Caco-2 (cell line): ENCODE results near the gene EMILIN2. TPM values are rescaled to one million over a fixed set of nuclear protein-coding genes. Genes with fewer than 3 reads are reported as not detected.

Experiments used
- BruUV-seq: library from RNA; stranded (reverse); fragments of 400-500 nt; replicated peaks from 2 replicates; lab custom pipeline; 2021; lab: Mats Ljungman, UMichigan
- CTCF ChIA-PET: fragments of 300-600 bp; sonication (Branson Sonifier 250); formaldehyde crosslinking; loops from one replicate; lab custom pipeline; 2022; ENCODE audit warnings: antibody characterized with exemption; lab: Charles Lee
- POLR2A ChIA-PET: fragments of 300-600 bp; sonication (Branson Sonifier 250); formaldehyde crosslinking; loops from one replicate; lab custom pipeline; 2022; ENCODE audit warnings: antibody characterized with exemption; lab: Charles Lee
- DNase-seq, 2 experiments: peaks; one replicate each; pipeline versions ENCODE4 v3.0.0 to v3.0.0-alpha.2; 2020 to 2022
- H3K27me3 ChIP-seq: replicated peaks from 2 replicates; pipeline ENCODE4 v1.6.0; 2011; ENCODE audit warnings: low read length; ENCODE audit not compliant: control insufficient read depth, insufficient read depth
- H3K36me3 ChIP-seq: 2 replicates; pipeline ENCODE4 v1.5.1; 2011; ENCODE audit warnings: low read length; ENCODE audit not compliant: control insufficient read depth, insufficient read depth
- H3K4me1 ChIP-seq: fragments of 250-450 bp; sonication (Bioruptor Pico); 2 replicates; pipeline ENCODE4 v1.5.1; 2020; ENCODE audit warnings: mild to moderate bottlenecking
- H3K4me3 ChIP-seq: 2 replicates; pipeline ENCODE4 v1.5.1; 2011; ENCODE audit warnings: low read depth, mild to moderate bottlenecking, control low read depth, low read length
- H3K9me3 ChIP-seq: fragments of 250-450 bp; sonication (Bioruptor Pico); 2 replicates; pipeline ENCODE4 v1.5.1; 2020; ENCODE audit warnings: mild to moderate bottlenecking, moderate library complexity
- H3K27ac Mint-ChIP-seq: one replicate; pipeline ENCODE4 v1.8.0; 2022; ENCODE audit warnings: mixed read lengths; ENCODE audit not compliant: unreplicated experiment
- H3K27me3 Mint-ChIP-seq: one replicate; pipeline ENCODE4 v1.8.0; 2022; ENCODE audit warnings: mixed read lengths; ENCODE audit not compliant: insufficient read depth, unreplicated experiment
- H3K36me3 Mint-ChIP-seq: one replicate; pipeline ENCODE4 v1.8.0; 2022; ENCODE audit warnings: mild to moderate bottlenecking, mixed read lengths; ENCODE audit not compliant: insufficient read depth, unreplicated experiment
- H3K4me1 Mint-ChIP-seq: one replicate; pipeline ENCODE4 v1.8.0; 2022; ENCODE audit warnings: low read depth, mixed read lengths; ENCODE audit not compliant: unreplicated experiment
- H3K4me3 Mint-ChIP-seq: one replicate; pipeline ENCODE4 v1.8.0; 2022; ENCODE audit warnings: mild to moderate bottlenecking, moderate library complexity, mixed read lengths; ENCODE audit not compliant: unreplicated experiment
- H3K9me3 Mint-ChIP-seq: one replicate; pipeline ENCODE4 v1.8.0; 2022; ENCODE audit warnings: mixed read lengths; ENCODE audit not compliant: unreplicated experiment
- intact Hi-C: fragments of 100-400 bp; cut with micrococcal nuclease; formaldehyde crosslinking; loops from one replicate; pipeline ENCODE4 v1.10.0; 2022; ENCODE audit not compliant: unreplicated experiment
- total RNA-seq: library from RNA; stranded (reverse); gene quantifications from 2 replicates; pipeline ENCODE4 v1.2.3, GENCODE V29; 2022
- TF ChIP-seq, protein P1 (sequence below), 2 experiments: fragments of 200-600 bp in 1 of 2; IDR thresholded peaks; 1 replicate in 1 of 2; 2 replicates in 1 of 2; pipeline versions ENCODE4 v1.5.1 to v1.8.0; 2011 to 2022; ENCODE audit warnings: antibody characterized with exemption in 1 of 2, control low read depth in 1 of 2, inconsistent platforms in 1 of 2, low read depth in 1 of 2, low read length in 1 of 2, mild to moderate bottlenecking in 1 of 2, moderate library complexity in 1 of 2; ENCODE audit not compliant: insufficient read depth in 1 of 2, severe bottlenecking in 1 of 2, unreplicated experiment in 1 of 2

EMILIN2 gene
- total RNA-seq, 1 experiment from 2014 or later, result 53.4 TPM

DNA sequence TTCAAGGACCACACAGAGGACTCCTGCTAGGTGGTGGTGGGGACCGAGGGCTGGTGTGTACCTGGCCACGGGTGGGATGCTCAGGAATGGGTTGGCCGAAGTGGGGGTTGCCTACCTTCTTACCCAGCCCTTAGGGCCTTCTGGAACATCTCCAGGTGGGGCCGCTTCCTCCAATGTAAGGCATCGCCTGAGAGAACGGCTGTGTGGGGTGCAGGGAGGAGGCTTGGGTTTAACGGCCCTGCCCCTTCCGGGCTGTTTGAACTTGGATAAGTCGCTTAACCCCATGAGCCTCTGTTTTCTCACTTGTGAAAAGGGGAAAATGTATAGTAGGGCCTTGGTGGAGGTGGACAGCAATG lies 35.0 kb downstream of the EMILIN2 start:
- ChIA-PET POLR2A (no interaction called here), CTCF (no interaction called here)
- BruUV-seq, result no TSS peak
- DNase-seq, result no peak
- peaks cover 4% of the 10 kb centered on the region for H3K4me1 Mint-ChIP-seq
- H3K27me3 ChIP-seq, result no peaks in the 10 kb centered on the region
- peaks cover 8% of the 10 kb centered on the region for H3K9me3 Mint-ChIP-seq
- peaks cover 12% of the 10 kb centered on the region for H3K4me1 ChIP-seq
- H3K4me3 ChIP-seq, result no peak overlapping the region
- no peak overlapping the region for H3K4me3 Mint-ChIP-seq
- TF ChIP-seq, protein P1, sequence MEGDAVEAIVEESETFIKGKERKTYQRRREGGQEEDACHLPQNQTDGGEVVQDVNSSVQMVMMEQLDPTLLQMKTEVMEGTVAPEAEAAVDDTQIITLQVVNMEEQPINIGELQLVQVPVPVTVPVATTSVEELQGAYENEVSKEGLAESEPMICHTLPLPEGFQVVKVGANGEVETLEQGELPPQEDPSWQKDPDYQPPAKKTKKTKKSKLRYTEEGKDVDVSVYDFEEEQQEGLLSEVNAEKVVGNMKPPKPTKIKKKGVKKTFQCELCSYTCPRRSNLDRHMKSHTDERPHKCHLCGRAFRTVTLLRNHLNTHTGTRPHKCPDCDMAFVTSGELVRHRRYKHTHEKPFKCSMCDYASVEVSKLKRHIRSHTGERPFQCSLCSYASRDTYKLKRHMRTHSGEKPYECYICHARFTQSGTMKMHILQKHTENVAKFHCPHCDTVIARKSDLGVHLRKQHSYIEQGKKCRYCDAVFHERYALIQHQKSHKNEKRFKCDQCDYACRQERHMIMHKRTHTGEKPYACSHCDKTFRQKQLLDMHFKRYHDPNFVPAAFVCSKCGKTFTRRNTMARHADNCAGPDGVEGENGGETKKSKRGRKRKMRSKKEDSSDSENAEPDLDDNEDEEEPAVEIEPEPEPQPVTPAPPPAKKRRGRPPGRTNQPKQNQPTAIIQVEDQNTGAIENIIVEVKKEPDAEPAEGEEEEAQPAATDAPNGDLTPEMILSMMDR (IDR thresholded peaks at IDR 0.05; ENCODE audit: insufficient read depth in 1 of 2, low read depth in 1 of 2, low read length in 1 of 2, severe bottlenecking in 1 of 2, unreplicated experiment in 1 of 2), result no peak
- H3K36me3 ChIP-seq, result no peaks in the 10 kb centered on the region
- intact Hi-C loops, result no loop called here
- no peaks in the 10 kb centered on the region for H3K27me3 Mint-ChIP-seq
- H3K36me3 Mint-ChIP-seq, result peaks cover 5% of the 10 kb centered on the region
- no peak overlapping the region for H3K27ac Mint-ChIP-seq
- 0 out of 2 replicates have a peak, but pooled peaks cover 6% of the 10 kb centered on the region for H3K9me3 ChIP-seq

DNA sequence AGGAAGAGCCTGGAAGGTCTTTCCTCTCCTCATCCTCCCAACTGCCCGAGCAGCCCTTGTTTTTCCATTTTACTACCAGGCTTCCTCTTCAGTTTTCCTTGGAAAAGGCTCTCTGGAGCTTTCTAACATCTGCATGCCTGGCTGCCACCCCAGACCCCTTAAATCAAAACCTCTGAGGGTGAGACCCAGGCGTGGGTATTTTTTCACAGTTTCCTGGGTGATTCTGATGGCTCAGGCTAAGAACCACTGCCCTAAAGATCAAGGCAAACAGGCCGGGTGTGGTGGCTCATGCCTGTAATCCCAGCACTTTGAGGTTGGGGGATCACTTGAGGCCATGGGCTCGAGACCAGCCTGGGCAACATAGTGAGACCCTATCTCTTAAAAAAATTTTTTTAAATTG lies 35.4 kb downstream of the EMILIN2 start:
- H3K36me3 Mint-ChIP-seq, result peaks cover 8% of the 10 kb centered on the region

DNA sequence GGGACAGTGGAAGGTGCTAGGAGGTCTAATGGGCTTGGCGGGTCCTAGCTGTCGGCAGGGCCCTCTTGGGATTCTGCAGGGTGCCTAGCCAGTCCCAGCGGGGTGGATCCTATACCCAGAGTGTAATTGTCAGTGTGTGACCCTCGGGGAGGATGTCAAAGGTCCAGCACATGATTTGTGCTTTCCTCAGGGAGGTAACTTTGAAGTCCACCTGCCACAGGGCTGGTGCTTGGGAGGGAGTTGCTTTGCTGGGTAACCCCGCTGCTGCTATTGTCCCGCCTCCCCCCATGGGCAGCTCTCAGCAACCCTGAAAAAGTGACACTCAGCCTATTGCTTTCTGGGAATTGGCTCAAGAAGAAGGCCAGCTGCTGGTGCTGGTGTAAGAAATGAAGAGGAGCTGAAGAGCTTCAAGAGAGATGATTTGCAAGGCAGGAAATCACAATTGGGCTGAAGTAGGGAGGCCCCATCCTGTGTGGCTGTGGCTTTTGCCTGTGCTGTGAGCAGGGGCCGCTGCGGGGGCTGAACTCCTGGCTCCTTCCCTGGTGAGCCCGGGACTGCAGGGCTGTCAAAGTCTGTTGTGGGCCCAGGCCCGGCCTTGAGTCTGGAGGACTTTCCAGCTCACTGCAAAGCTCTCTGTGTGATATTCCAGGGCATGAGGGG lies 36.4 kb downstream of the EMILIN2 start:
- POLR2A ChIA-PET, result no interaction called here
- intact Hi-C loops, result no loop called here
- no peaks in the 10 kb centered on the region for H3K27me3 ChIP-seq
- H3K4me3 Mint-ChIP-seq, result no peak overlapping the region
- no peak for DNase-seq
- peaks cover 4% of the 10 kb centered on the region for H3K4me1 Mint-ChIP-seq
- CTCF ChIA-PET, result no interaction called here
- H3K27ac Mint-ChIP-seq, result peak overlapping the region; percentile 21
- peaks cover 11% of the 10 kb centered on the region for H3K36me3 Mint-ChIP-seq
- H3K4me3 ChIP-seq, result no peak overlapping the region
- 0 out of 2 replicates have a peak, but pooled peaks cover 6% of the 10 kb centered on the region for H3K9me3 ChIP-seq
- TF ChIP-seq, protein P1 (IDR thresholded peaks at IDR 0.05; ENCODE audit: insufficient read depth in 1 of 2, low read depth in 1 of 2, low read length in 1 of 2, severe bottlenecking in 1 of 2, unreplicated experiment in 1 of 2), result no peak
- peaks cover 19% of the 10 kb centered on the region for H3K9me3 Mint-ChIP-seq
- BruUV-seq, result no TSS peak
- H3K36me3 ChIP-seq, result no peaks in the 10 kb centered on the region
- no peaks in the 10 kb centered on the region for H3K4me1 ChIP-seq
- H3K27me3 Mint-ChIP-seq, result no peaks in the 10 kb centered on the region

More for the DNA sequence above, 35.4 kb downstream of the EMILIN2 start:
- TF ChIP-seq, protein P1 (IDR thresholded peaks at IDR 0.05; ENCODE audit: insufficient read depth in 1 of 2, low read depth in 1 of 2, low read length in 1 of 2, severe bottlenecking in 1 of 2, unreplicated experiment in 1 of 2), result no peak
- Mint-ChIP-seq H3K27ac (no peak overlapping the region), H3K4me1 (peaks cover 4% of the 10 kb centered on the region), H3K4me3 (no peak overlapping the region), H3K27me3 (no peaks in the 10 kb centered on the region), H3K9me3 (peaks cover 12% of the 10 kb centered on the region)
- Histone ChIP-seq H3K36me3 (no peaks in the 10 kb centered on the region), H3K4me3 (no peak overlapping the region), H3K4me1 (peaks cover 8% of the 10 kb centered on the region), H3K27me3 (no peaks in the 10 kb centered on the region), H3K9me3 (0 out of 2 replicates have a peak, but pooled peaks cover 6% of the 10 kb centered on the region)
- ChIA-PET POLR2A (no interaction called here), CTCF (no interaction called here)
- BruUV-seq, result no TSS peak
- no peak for DNase-seq
- intact Hi-C loops, result no loop called here
